ENCODE data around the gene CPAMD8.

Gene CPAMD8

GRCh38 chr19:17026706-17027534 lies at the start of gene CPAMD8:
TSS of gene CPAMD8 (minus strand) at chr19:17026810. CDS start at chr19:17026642, 168 bp downstream.
- no peak for DNase-seq

GRCh38 chr19:17075864-17076542 lies 49.4 kb upstream of the CPAMD8 start:
- DNase-seq, result no peak

- DNase-seq, result peak; percentile 96
Measured at GRCh38 chr19:17075035-17075863, 48.6 kb upstream of the CPAMD8 start, which contains the start of the genes HAUS8 and MYO9B. TSS of gene HAUS8 (minus strand) at chr19:17075452. CDS start at chr19:17075422, 30 bp downstream. TSS of gene MYO9B (plus strand) at chr19:17075777. CDS start at chr19:17101718, 25,941 bp downstream.

GRCh38 chr19:17074634-17075034 lies 48.0 kb upstream of the CPAMD8 start:
- DNase-seq, result no peak

GRCh38 chr19:17073869-17074633 lies 47.4 kb upstream of the CPAMD8 start:
- peak; percentile 53 for DNase-seq

GRCh38 chr19:17070912-17071311 lies 44.3 kb upstream of the CPAMD8 start:
- no peak for DNase-seq

GRCh38 chr19:17070421-17070820 lies 43.8 kb upstream of the CPAMD8 start:
- DNase-seq, result no peak

GRCh38 chr19:17069193-17069592 lies 42.6 kb upstream of the CPAMD8 start:
- no peak for DNase-seq

GRCh38 chr19:17063428-17063827 lies 36.8 kb upstream of the CPAMD8 start:
- DNase-seq, result no peak

- no peak for DNase-seq
Measured at GRCh38 chr19:17061691-17062090, 35.1 kb upstream of the CPAMD8 start.

GRCh38 chr19:17061205-17061604 lies 34.6 kb upstream of the CPAMD8 start:
- DNase-seq, result no peak

- no peak for DNase-seq
Measured at GRCh38 chr19:17060802-17061201, 34.2 kb upstream of the CPAMD8 start.

GRCh38 chr19:17058236-17058635 lies 31.6 kb upstream of the CPAMD8 start:
- no peak for DNase-seq

GRCh38 chr19:17055636-17056035 lies 29.0 kb upstream of the CPAMD8 start:
- no peak for DNase-seq

- no peak for DNase-seq
Measured at GRCh38 chr19:17054746-17055145, 28.1 kb upstream of the CPAMD8 start.

GRCh38 chr19:17052439-17052838 lies 25.8 kb upstream of the CPAMD8 start:
- no peak for DNase-seq

- no peak for DNase-seq
Measured at GRCh38 chr19:17049711-17050280, 23.2 kb upstream of the CPAMD8 start.

GRCh38 chr19:17048885-17049453 lies 22.4 kb upstream of the CPAMD8 start:
- DNase-seq, result no peak

GRCh38 chr19:17045907-17046502 lies 19.4 kb upstream of the CPAMD8 start:
- DNase-seq, result no peak

GRCh38 chr19:17043744-17044143 lies 17.1 kb upstream of the CPAMD8 start:
- DNase-seq, result no peak

- no peak for DNase-seq
Measured at GRCh38 chr19:17041976-17042375, 15.4 kb upstream of the CPAMD8 start.
